IMR-90 (cell line): ENCODE measurements around the gene SLC23A2. TPM values are rescaled to one million over a fixed set of nuclear protein-coding genes. Genes with fewer than 3 reads are reported as not detected.
A peak's percentile ranks its signal among the peaks of the same experiment; 100 is the strongest.

ENCODE experiments used
- ATAC-seq: fragments of 200-7000 bp; cut with Tn5 transposase; 2 replicates; pipeline ENCODE4 v1.9.1; 2020; ENCODE audit warnings: low read depth, mild to moderate bottlenecking, moderate library complexity
- BruUV-seq: library from RNA; stranded (reverse); fragments of 400-500 nt; replicated peaks from 2 replicates; lab custom pipeline; 2021; lab: Mats Ljungman, UMichigan
- CTCF ChIA-PET: fragments of 300-600 bp; formaldehyde crosslinking; extraction: SDS; loops from one replicate; lab custom pipeline; 2021; ENCODE audit warnings: antibody characterized with exemption; lab: Yijun Ruan, JAX
- POLR2A ChIA-PET: fragments of 300-600 bp; sonication (Branson Sonifier 250); formaldehyde crosslinking; loops from one replicate; lab custom pipeline; 2022; ENCODE audit warnings: antibody characterized with exemption; ENCODE audit not compliant: unreplicated experiment; lab: Charles Lee
- DNase-seq: peaks from one replicate; pipeline ENCODE4 v3.0.0; 2013
- H2AFZ ChIP-seq: replicated peaks from 2 replicates; pipeline ENCODE3; 2013; ENCODE audit warnings: low read length, mild to moderate bottlenecking; ENCODE audit not compliant: poor library complexity
- H2AK5ac ChIP-seq: 2 replicates; pipeline ENCODE4 v1.6.1; 2013; ENCODE audit warnings: low read depth, low read length, inconsistent platforms
- H2AK9ac ChIP-seq: replicated peaks from 2 replicates; pipeline ENCODE3; 2013; ENCODE audit warnings: mild to moderate bottlenecking, low read depth, low read length, moderate library complexity; ENCODE audit not compliant: poor library complexity
- H2BK120ac ChIP-seq: 2 replicates; pipeline ENCODE4 v1.6.1; 2013; ENCODE audit warnings: low read depth, low read length, inconsistent platforms
- H2BK15ac ChIP-seq: 3 replicates; pipeline ENCODE4 v1.6.1; 2013; ENCODE audit warnings: low read depth, low read length, inconsistent platforms
- H2BK20ac ChIP-seq: 2 replicates; pipeline ENCODE4 v1.6.1; 2013; ENCODE audit warnings: low read depth, mild to moderate bottlenecking, inconsistent platforms, low read length, moderate library complexity
- H2BK5ac ChIP-seq: 2 replicates; pipeline ENCODE4 v1.6.1; 2013; ENCODE audit warnings: mild to moderate bottlenecking, low read depth, low read length, inconsistent platforms; ENCODE audit not compliant: poor library complexity, severe bottlenecking
- H3K14ac ChIP-seq: replicated peaks from 2 replicates; pipeline ENCODE4 v1.6.1; 2013; ENCODE audit warnings: low read depth, low read length, inconsistent platforms
- H3K18ac ChIP-seq: 2 replicates; pipeline ENCODE4 v1.6.1; 2013; ENCODE audit warnings: low read depth, low read length, control low read depth
- H3K23ac ChIP-seq: 2 replicates; pipeline ENCODE4 v1.6.1; 2013; ENCODE audit warnings: low read depth, low read length, inconsistent platforms
- H3K27ac ChIP-seq: 2 replicates; pipeline ENCODE4 v1.5.1; 2013; ENCODE audit warnings: mild to moderate bottlenecking, control low read depth, low read length; ENCODE audit not compliant: insufficient read depth
- H3K27me3 ChIP-seq: 2 replicates; pipeline ENCODE4 v1.6.1; 2013; ENCODE audit warnings: low read length; ENCODE audit not compliant: control insufficient read depth, insufficient read depth
- H3K36me3 ChIP-seq: 2 replicates; pipeline ENCODE4 v1.6.1; 2013; ENCODE audit warnings: low read length, mixed read lengths; ENCODE audit not compliant: control insufficient read depth, insufficient read depth
- H3K4ac ChIP-seq: 2 replicates; pipeline ENCODE4 v1.6.1; 2013; ENCODE audit warnings: low read depth, low read length, inconsistent platforms
- H3K4me1 ChIP-seq: 2 replicates; pipeline ENCODE4 v1.6.1; 2013; ENCODE audit warnings: low read length, mixed read lengths; ENCODE audit not compliant: control insufficient read depth, insufficient read depth
- H3K4me2 ChIP-seq: 2 replicates; pipeline ENCODE4 v1.6.1; 2013; ENCODE audit warnings: low read depth, mild to moderate bottlenecking, control low read depth, low read length, moderate library complexity
- H3K4me3 ChIP-seq: 2 replicates; pipeline ENCODE4 v1.5.1; 2013; ENCODE audit warnings: low read depth, mild to moderate bottlenecking, control low read depth, low read length, moderate library complexity; ENCODE audit not compliant: insufficient read depth
- H3K56ac ChIP-seq: 2 replicates; pipeline ENCODE4 v1.6.1; 2013; ENCODE audit warnings: low read length, inconsistent platforms; ENCODE audit not compliant: insufficient read depth; ENCODE audit errors: extremely low read depth
- H3K79me1 ChIP-seq, 2 experiments: 2 replicates each; pipeline ENCODE4 v1.6.1; 2013; ENCODE audit warnings: low read length in 2 of 2, inconsistent platforms in 1 of 2, low read depth in 1 of 2
- H3K9ac ChIP-seq: 2 replicates; pipeline ENCODE4 v1.6.1; 2013; ENCODE audit warnings: low read depth, low read length, control low read depth
- H3K9me1 ChIP-seq: 2 replicates; pipeline ENCODE4 v1.6.1; 2013; ENCODE audit warnings: low read length, inconsistent platforms; ENCODE audit not compliant: insufficient read depth
- H3K9me3 ChIP-seq: 2 replicates; pipeline ENCODE4 v1.6.1; 2013; ENCODE audit warnings: low read length; ENCODE audit not compliant: control insufficient read depth, insufficient read depth
- H4K20me1 ChIP-seq: 2 replicates; pipeline ENCODE4 v1.6.1; 2013; ENCODE audit warnings: low read length, inconsistent platforms; ENCODE audit not compliant: insufficient read depth
- H4K5ac ChIP-seq: 2 replicates; pipeline ENCODE4 v1.6.1; 2013; ENCODE audit warnings: mild to moderate bottlenecking, low read depth, low read length, control low read depth
- H4K8ac ChIP-seq, 2 experiments: 2 replicates each; pipeline ENCODE4 v1.6.1; 2013; ENCODE audit warnings: low read depth in 2 of 2, low read length in 2 of 2, control low read depth in 1 of 2, inconsistent platforms in 1 of 2
- H4K91ac ChIP-seq: 2 replicates; pipeline ENCODE4 v1.6.1; 2013; ENCODE audit warnings: low read depth, low read length, inconsistent platforms; ENCODE audit not compliant: insufficient read depth
- CEBPB ChIP-seq: IDR thresholded peaks from 2 replicates; pipeline ENCODE4 v1.6.1; 2012; ENCODE audit warnings: low read depth, low read length, improper control_type of control experiment
- CHD1 ChIP-seq: IDR thresholded peaks from 2 replicates; pipeline ENCODE4 v1.6.1; 2012; ENCODE audit warnings: low read depth, low read length, improper control_type of control experiment
- ELK1 ChIP-seq: fragments of 150-350 bp; IDR thresholded peaks from 2 replicates; pipeline ENCODE4 v1.6.1; 2016; ENCODE audit warnings: low read depth, mild to moderate bottlenecking, low read length, moderate library complexity, borderline replicate concordance
- FOS ChIP-seq: fragments of 150-350 bp; IDR thresholded peaks from 2 replicates; pipeline ENCODE4 v1.6.1; 2016; ENCODE audit warnings: low read depth, low read length
- MAFK ChIP-seq: IDR thresholded peaks from 2 replicates; pipeline ENCODE4 v1.6.1; 2012; ENCODE audit warnings: low read depth, low read length, improper control_type of control experiment
- RAD21 ChIP-seq: IDR thresholded peaks from 2 replicates; pipeline ENCODE4 v1.6.1; 2012; ENCODE audit warnings: low read length, improper control_type of control experiment
- RFX5 ChIP-seq: IDR thresholded peaks from 2 replicates; pipeline ENCODE4 v1.8.0; 2012; ENCODE audit warnings: low read depth, mild to moderate bottlenecking, low read length, moderate library complexity
- SMC3 ChIP-seq: fragments of 150-350 bp; IDR thresholded peaks from 2 replicates; pipeline ENCODE4 v1.6.1; 2016; ENCODE audit warnings: low read depth, mild to moderate bottlenecking, antibody characterized with exemption, low read length, moderate library complexity
- WGBS, 2 experiments: methylation state at CpG; one replicate each; pipeline versions ENCODE4 v1.1.5 to v1.1.7; 2013; ENCODE audit warnings: missing lambda C conversion rate in 2 of 2; ENCODE audit not compliant: insufficient read length in 1 of 2; ENCODE audit errors: extremely low coverage in 2 of 2; 5-methylcytosine and 5-hydroxymethylcytosine counted together
- dilution Hi-C: fragments of 300-500 bp; cut with HindIII; formaldehyde crosslinking; loops from one replicate; pipeline ENCODE4 v1.14.3; 2018; ENCODE audit warnings: low sequenced_read_pairs; ENCODE audit not compliant: unreplicated experiment
- in situ Hi-C: fragments of 300-500 bp; cut with MboI; formaldehyde crosslinking; loops from 3 replicates; pipeline ENCODE4 v1.14.3; 2019; ENCODE audit warnings: low sequenced_read_pairs, inconsistent platforms, mixed read lengths
- intact Hi-C: fragments of 100-400 bp; cut with micrococcal nuclease; formaldehyde crosslinking; loops from 2 replicates; pipeline ENCODE4 v1.10.0; 2022
- polyA plus RNA-seq, 3 experiments: library from polyadenylated mRNA; depleted of rRNA; stranded (reverse); fragments of >200 nt; gene quantifications; 2 replicates each; pipeline ENCODE4 v1.2.3, GENCODE V29; 2012; ENCODE audit warnings: low replicate concordance in 1 of 3
- total RNA-seq: library from RNA; depleted of rRNA; stranded (reverse); fragments of >200 nt; gene quantifications from 2 replicates; pipeline ENCODE4 v1.2.3, GENCODE V29; 2012
- TF ChIP-seq, protein P1 (sequence below): conservative IDR thresholded peaks from 2 replicates; pipeline ENCODE4 v1.5.1; 2012; ENCODE audit warnings: mild to moderate bottlenecking, low read depth, low read length, improper control_type of control experiment

SLC23A2 gene
- total and polyA plus RNA-seq, 2 of the 4 experiments (the other 2 are of a cell fraction) = 10.2 to 14.4 TPM

DNA sequence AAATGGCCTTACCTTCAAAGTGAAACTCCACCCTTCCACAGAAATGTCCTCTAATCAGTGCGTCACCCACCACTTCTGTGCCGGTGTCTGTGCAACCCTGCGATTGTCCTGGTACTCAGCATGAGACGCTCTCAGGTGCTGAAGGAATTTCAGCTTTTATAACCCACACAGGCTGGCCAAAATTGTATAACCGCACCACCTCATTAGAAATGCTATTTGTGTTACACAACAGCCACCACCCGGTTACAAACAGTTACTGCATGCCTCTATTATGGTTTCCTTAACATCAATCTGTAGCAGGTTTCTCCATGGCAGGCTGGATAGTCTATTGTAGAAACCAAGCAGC lies 51.5 kb downstream of the SLC23A2 start:
- peaks cover 3% of the 10 kb centered on the region; the same call in 1 of the 2 replicates for H4K20me1 ChIP-seq
- peak overlapping the region; percentile 84 for H3K14ac ChIP-seq
- peak overlapping the region; percentile 53 for H2AFZ ChIP-seq
- dilution Hi-C loops (no loop called here), in situ Hi-C loops (loop anchor here (25.0 kb wide), 1 partner anchor 338 kb away; no protein-coding TSS in a partner anchor), intact Hi-C loops (loop anchor here (5.0 kb wide), 1 partner anchor 343 kb away; no protein-coding TSS in a partner anchor)
- H4K91ac ChIP-seq = peak overlapping the region; percentile 70; the same call in 1 of the 2 replicates
- BruUV-seq = no TSS peak
- H2BK120ac ChIP-seq = peak overlapping the region; percentile 84
- peak overlapping the region; percentile 84; the same call in 1 of the 3 replicates for H2BK15ac ChIP-seq
- H3K56ac ChIP-seq = no peak overlapping the region
- no peak overlapping the region; the same call in 1 of the 2 replicates for H4K5ac ChIP-seq
- no peak overlapping the region for H3K9ac ChIP-seq
- H3K79me1 ChIP-seq = peaks cover 19 to 44% of the 10 kb centered on the region in 2 experiments; a peak in 3 of 4 replicates
- WGBS, 2 experiments = 59% methylated on average over 4 of the region's 6 CpGs; no CpG with 5 or more reads in 1 of the 2 experiments
- ChIA-PET CTCF (interaction anchor here (0.6 to 1.2 kb wide), 7 partner anchors 12 to 717 kb away, joined by 3 to 7 read pairs (median 3); no protein-coding TSS in a partner anchor), POLR2A (no interaction called here)
- no peaks in the 10 kb centered on the region for H3K9me3 ChIP-seq
- H3K9me1 ChIP-seq = peaks cover 17% of the 10 kb centered on the region; the same call in 1 of the 2 replicates
- H3K36me3 ChIP-seq = 0 out of 2 replicates have a peak, but pooled peaks cover 1% of the 10 kb centered on the region
- H3K27ac ChIP-seq = no peak overlapping the region
- DNase-seq = peak; percentile 63
- ATAC-seq = peak; percentile 51
- TF ChIP-seq RAD21 (peak; percentile 76), FOS (no peak), SMC3 (peak; percentile 69), RFX5 (peak; percentile 62), CHD1 (no peak), MAFK (no peak), ELK1 (no peak), CEBPB (peak; percentile 67)
- TF ChIP-seq, protein P1, sequence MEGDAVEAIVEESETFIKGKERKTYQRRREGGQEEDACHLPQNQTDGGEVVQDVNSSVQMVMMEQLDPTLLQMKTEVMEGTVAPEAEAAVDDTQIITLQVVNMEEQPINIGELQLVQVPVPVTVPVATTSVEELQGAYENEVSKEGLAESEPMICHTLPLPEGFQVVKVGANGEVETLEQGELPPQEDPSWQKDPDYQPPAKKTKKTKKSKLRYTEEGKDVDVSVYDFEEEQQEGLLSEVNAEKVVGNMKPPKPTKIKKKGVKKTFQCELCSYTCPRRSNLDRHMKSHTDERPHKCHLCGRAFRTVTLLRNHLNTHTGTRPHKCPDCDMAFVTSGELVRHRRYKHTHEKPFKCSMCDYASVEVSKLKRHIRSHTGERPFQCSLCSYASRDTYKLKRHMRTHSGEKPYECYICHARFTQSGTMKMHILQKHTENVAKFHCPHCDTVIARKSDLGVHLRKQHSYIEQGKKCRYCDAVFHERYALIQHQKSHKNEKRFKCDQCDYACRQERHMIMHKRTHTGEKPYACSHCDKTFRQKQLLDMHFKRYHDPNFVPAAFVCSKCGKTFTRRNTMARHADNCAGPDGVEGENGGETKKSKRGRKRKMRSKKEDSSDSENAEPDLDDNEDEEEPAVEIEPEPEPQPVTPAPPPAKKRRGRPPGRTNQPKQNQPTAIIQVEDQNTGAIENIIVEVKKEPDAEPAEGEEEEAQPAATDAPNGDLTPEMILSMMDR = peak; percentile 74
- peak overlapping the region; percentile 89 for H2BK20ac ChIP-seq
- no peak overlapping the region for H3K4me2 ChIP-seq
- peak overlapping the region; percentile 59 for H2AK9ac ChIP-seq
- peak overlapping the region; percentile 92 for H2AK5ac ChIP-seq
- H2BK5ac ChIP-seq = no peak overlapping the region
- H4K8ac ChIP-seq = peak overlapping the region in 1 of 2 experiments; percentile 76; a peak in 1 of 4 replicates
- peak overlapping the region; percentile 93 for H3K4ac ChIP-seq
- no peaks in the 10 kb centered on the region for H3K27me3 ChIP-seq
- H3K23ac ChIP-seq = 0 out of 2 replicates have a peak overlapping the region, but pooled peaks have one; percentile 44
- no peak overlapping the region for H3K4me3 ChIP-seq
- H3K18ac ChIP-seq = no peak overlapping the region
- peaks cover 24% of the 10 kb centered on the region for H3K4me1 ChIP-seq
